Mesenchymal stem cell (in vitro differentiated cells and primary cell): ENCODE data around the gene SH3GL3.

Experiments used
- DNase-seq: peaks from one replicate; pipeline ENCODE4 v3.0.0-alpha.2; 2013
- H2AFZ ChIP-seq: one replicate; pipeline ENCODE4 v1.6.1; 2013; ENCODE audit warnings: low read depth, mild to moderate bottlenecking, control low read depth, inconsistent platforms, low read length, moderate library complexity
- H2AK5ac ChIP-seq: 2 replicates; pipeline ENCODE4 v1.6.1; 2013; ENCODE audit warnings: low read length, moderate library complexity, mild to moderate bottlenecking, inconsistent platforms; ENCODE audit not compliant: severe bottlenecking
- H2BK120ac ChIP-seq: one replicate; pipeline ENCODE4 v1.6.1; 2013; ENCODE audit warnings: low read depth, mild to moderate bottlenecking, inconsistent platforms, low read length, moderate library complexity
- H2BK12ac ChIP-seq, 2 experiments: one replicate each; pipeline ENCODE4 v1.6.1; 2013; ENCODE audit warnings: inconsistent platforms in 2 of 2, low read length in 2 of 2, mild to moderate bottlenecking in 2 of 2, moderate library complexity in 2 of 2, control low read depth in 1 of 2
- H2BK15ac ChIP-seq: one replicate; pipeline ENCODE4 v1.6.1; 2013; ENCODE audit warnings: mild to moderate bottlenecking, low read depth, inconsistent platforms; ENCODE audit not compliant: poor library complexity, severe bottlenecking
- H2BK5ac ChIP-seq: 2 replicates; pipeline ENCODE4 v1.6.1; 2013; ENCODE audit warnings: low read depth, mild to moderate bottlenecking, low read length, control low read depth, inconsistent platforms; ENCODE audit not compliant: poor library complexity, severe bottlenecking
- H3K14ac ChIP-seq, 2 experiments: one replicate each; pipeline ENCODE4 v1.6.1; 2013; ENCODE audit warnings: inconsistent platforms in 2 of 2, low read length in 2 of 2, control low read depth in 1 of 2, mild to moderate bottlenecking in 1 of 2, moderate library complexity in 1 of 2
- H3K18ac ChIP-seq, 2 experiments: one replicate each; pipeline ENCODE4 v1.6.1; 2013; ENCODE audit warnings: inconsistent platforms in 2 of 2, low read length in 2 of 2, control low read depth in 1 of 2, low read depth in 1 of 2, mild to moderate bottlenecking in 1 of 2
- H3K23ac ChIP-seq, 2 experiments: one replicate each; pipeline ENCODE4 v1.6.1; 2013; ENCODE audit warnings: inconsistent platforms in 2 of 2, low read length in 2 of 2, mild to moderate bottlenecking in 2 of 2, moderate library complexity in 2 of 2, control low read depth in 1 of 2
- H3K27ac ChIP-seq: 2 replicates; pipeline ENCODE4 v1.5.1; 2013; ENCODE audit warnings: mild to moderate bottlenecking, moderate library complexity, low read length, control low read depth, inconsistent platforms; ENCODE audit not compliant: poor library complexity, severe bottlenecking
- H3K27me3 ChIP-seq, 2 experiments: 2 replicates each; pipeline versions ENCODE4 v1.6.1 to v1.7.0; 2013; ENCODE audit warnings: low read length in 2 of 2, mild to moderate bottlenecking in 2 of 2, moderate library complexity in 2 of 2, control low read depth in 1 of 2, inconsistent platforms in 1 of 2; ENCODE audit not compliant: control insufficient read depth in 1 of 2, insufficient read depth in 1 of 2
- H3K36me3 ChIP-seq, 2 experiments: 2 replicates each; pipeline versions ENCODE4 v1.6.1 to v1.7.0; 2013; ENCODE audit warnings: low read length in 2 of 2, control low read depth in 1 of 2, inconsistent platforms in 1 of 2, low read depth in 1 of 2, mild to moderate bottlenecking in 1 of 2; ENCODE audit not compliant: insufficient read depth in 2 of 2, control insufficient read depth in 1 of 2
- H3K4ac ChIP-seq, 2 experiments: one replicate each; pipeline ENCODE4 v1.6.1; 2013; ENCODE audit warnings: inconsistent platforms in 2 of 2, low read length in 2 of 2, mild to moderate bottlenecking in 2 of 2, moderate library complexity in 2 of 2, control low read depth in 1 of 2, low read depth in 1 of 2
- H3K4me1 ChIP-seq: 2 replicates; pipeline ENCODE4 v1.6.1; 2013; ENCODE audit warnings: low read depth, low read length, control low read depth; ENCODE audit not compliant: control insufficient read depth, insufficient read depth
- H3K4me2 ChIP-seq: 2 replicates; pipeline ENCODE4 v1.6.1; 2013; ENCODE audit warnings: low read length, mild to moderate bottlenecking, inconsistent platforms; ENCODE audit not compliant: poor library complexity, severe bottlenecking
- H3K4me3 ChIP-seq, 2 experiments: 2 replicates each; pipeline versions ENCODE4 v1.5.1 to v1.7.0; 2013; ENCODE audit warnings: low read length in 2 of 2, mild to moderate bottlenecking in 2 of 2, control low read depth in 1 of 2, low read depth in 1 of 2; ENCODE audit not compliant: insufficient read depth in 1 of 2
- H3K79me1 ChIP-seq: replicated peaks from 2 replicates; pipeline ENCODE4 v1.6.1; 2013; ENCODE audit warnings: mild to moderate bottlenecking, control low read depth, low read length, inconsistent platforms; ENCODE audit not compliant: poor library complexity, severe bottlenecking
- H3K9ac ChIP-seq: 2 replicates; pipeline ENCODE4 v1.7.0; 2013; ENCODE audit warnings: mild to moderate bottlenecking, low read length, moderate library complexity
- H3K9me3 ChIP-seq: 2 replicates; pipeline ENCODE4 v1.7.0; 2013; ENCODE audit warnings: mild to moderate bottlenecking, low read length; ENCODE audit not compliant: control insufficient read depth
- H4K8ac ChIP-seq: one replicate; pipeline ENCODE4 v1.6.1; 2013; ENCODE audit warnings: inconsistent platforms, mild to moderate bottlenecking, low read length, moderate library complexity
- H4K91ac ChIP-seq: one replicate; pipeline ENCODE4 v1.6.1; 2013; ENCODE audit warnings: mild to moderate bottlenecking, low read length, inconsistent platforms
- WGBS: methylation state at CpG from one replicate; pipeline ENCODE4 v1.1.7; 2013; ENCODE audit warnings: mixed read lengths; 5-methylcytosine and 5-hydroxymethylcytosine counted together

Gene SH3GL3

GRCh38 chr15:83537606-83538005, 90.5 kb downstream of the SH3GL3 start:
- Histone ChIP-seq H3K9ac (no peak overlapping the region), H2AFZ (no peak overlapping the region)
- WGBS = 98% methylated on average over 2 of the region's 2 CpGs

GRCh38 chr15:83538682-83539081, 91.5 kb downstream of the SH3GL3 start:
- Histone ChIP-seq H3K27ac (no peak overlapping the region), H3K4me3 (no peak overlapping the region), H3K36me3 (no peaks in the 10 kb centered on the region), H2BK12ac (no peak overlapping the region), H4K8ac (no peak overlapping the region), H3K27me3 (no peaks in the 10 kb centered on the region), H3K4me2 (no peak overlapping the region), H2BK120ac (no peak overlapping the region), H2AK5ac (no peak overlapping the region), H3K4me1 (no peaks in the 10 kb centered on the region), H3K4ac (no peak overlapping the region), H3K9me3 (peaks cover 10% of the 10 kb centered on the region), H2AFZ (no peak overlapping the region), H3K23ac (no peak overlapping the region), H3K14ac (no peak overlapping the region), H3K18ac (no peak overlapping the region), H2BK15ac (no peak overlapping the region), H3K79me1 (no peaks in the 10 kb centered on the region), H4K91ac (no peak overlapping the region), H3K9ac (no peak overlapping the region), H2BK5ac (no peak overlapping the region)
- no peak for DNase-seq

More at GRCh38 chr15:83537606-83538005, 90.5 kb downstream of the SH3GL3 start:
- no peak overlapping the region for H2BK15ac ChIP-seq
- no peak overlapping the region for H3K27ac ChIP-seq
- no peaks in the 10 kb centered on the region for H3K36me3 ChIP-seq
- H4K8ac ChIP-seq = no peak overlapping the region
- H2BK12ac ChIP-seq = no peak overlapping the region
- no peak overlapping the region for H3K18ac ChIP-seq
- no peak overlapping the region for H2AK5ac ChIP-seq
- H3K4me3 ChIP-seq = no peak overlapping the region
- H2BK5ac ChIP-seq = no peak overlapping the region
- no peak overlapping the region for H4K91ac ChIP-seq
- no peak overlapping the region for H2BK120ac ChIP-seq
- H3K9me3 ChIP-seq = no peaks in the 10 kb centered on the region
- H3K79me1 ChIP-seq = no peaks in the 10 kb centered on the region
- H3K4me1 ChIP-seq = no peaks in the 10 kb centered on the region
- H3K14ac ChIP-seq = no peak overlapping the region
- no peak overlapping the region for H3K4ac ChIP-seq
- no peaks in the 10 kb centered on the region for H3K27me3 ChIP-seq
- no peak for DNase-seq
- no peak overlapping the region for H3K23ac ChIP-seq
- H3K4me2 ChIP-seq = no peak overlapping the region

- Histone ChIP-seq H2BK15ac (no peak overlapping the region), H3K27ac (no peak overlapping the region), H3K4ac (no peak overlapping the region), H3K23ac (no peak overlapping the region), H3K36me3 (no peaks in the 10 kb centered on the region), H2AFZ (no peak overlapping the region), H2BK12ac (no peak overlapping the region), H3K14ac (no peak overlapping the region), H3K9ac (no peak overlapping the region), H2BK120ac (no peak overlapping the region), H3K4me3 (no peak overlapping the region), H3K9me3 (peaks cover 17% of the 10 kb centered on the region), H2BK5ac (no peak overlapping the region), H4K91ac (no peak overlapping the region), H2AK5ac (no peak overlapping the region), H3K79me1 (no peaks in the 10 kb centered on the region), H3K4me1 (no peaks in the 10 kb centered on the region), H3K18ac (no peak overlapping the region), H4K8ac (no peak overlapping the region), H3K27me3 (no peaks in the 10 kb centered on the region), H3K4me2 (no peak overlapping the region)
- 100% methylated on average over 1 of the region's 1 CpG for WGBS
- no peak for DNase-seq
Measured at GRCh38 chr15:83545804-83546511, 98.8 kb downstream of the SH3GL3 start.

GRCh38 chr15:83546512-83546888, 99.4 kb downstream of the SH3GL3 start:
- Histone ChIP-seq H3K79me1 (no peaks in the 10 kb centered on the region), H3K9ac (no peak overlapping the region), H2BK15ac (no peak overlapping the region), H3K23ac (no peak overlapping the region), H3K36me3 (no peaks in the 10 kb centered on the region), H3K4me3 (no peak overlapping the region), H3K18ac (no peak overlapping the region), H4K8ac (no peak overlapping the region), H2AK5ac (no peak overlapping the region), H3K4me2 (no peak overlapping the region), H3K27ac (no peak overlapping the region), H4K91ac (no peak overlapping the region), H3K4me1 (no peaks in the 10 kb centered on the region), H2BK12ac (no peak overlapping the region), H3K14ac (no peak overlapping the region), H2BK5ac (no peak overlapping the region), H2AFZ (no peak overlapping the region), H3K27me3 (no peaks in the 10 kb centered on the region), H3K4ac (no peak overlapping the region), H3K9me3 (peaks cover 17% of the 10 kb centered on the region), H2BK120ac (no peak overlapping the region)
- no peak for DNase-seq
